Measurements from ENCODE around the gene NOP14. TPM values are rescaled to one million over a fixed set of nuclear protein-coding genes. Genes with fewer than 3 reads are reported as not detected.

NOP14 gene
- total and polyA plus RNA-seq, 2 of the 8 experiments (the other 6 are each of a cell fraction or from before 2014, with no cell fraction given), result 8.6 to 45.3 TPM

- TF ChIP-seq CTCF (IDR thresholded peaks at IDR 0.05; ENCODE audit: control extremely low read depth in 1 of 3, insufficient read depth in 1 of 3, low read depth in 1 of 3, low read length in 3 of 3) (no peak), HDAC2 (IDR thresholded peaks at IDR 0.05; ENCODE audit: borderline replicate concordance in 1 of 2, low read depth in 2 of 2, low read length in 2 of 2) (no peak)
Measured at GRCh38 chr4:2944586-2945526, 18.4 kb downstream of the NOP14 start (continued).
